HEK293 (cell line): ENCODE results near the gene NR2C2AP.

ENCODE experiments used
- GLIS1 ChIP-seq: fragments of 450-650 bp; formaldehyde crosslinking; IDR thresholded peaks from 2 replicates; pipeline ENCODE4 v1.5.1; 2016; ENCODE audit warnings: missing biosample characterization, missing genetic modification characterization
- MYNN ChIP-seq: fragments of 450-650 bp; formaldehyde crosslinking; IDR thresholded peaks from 2 replicates; pipeline ENCODE4 v1.5.1; 2016; ENCODE audit warnings: missing biosample characterization, missing genetic modification characterization, borderline replicate concordance
- MZF1 ChIP-seq: fragments of 450-650 bp; formaldehyde crosslinking; IDR thresholded peaks from 2 replicates; pipeline ENCODE4 v1.5.1; 2017; ENCODE audit warnings: missing biosample characterization, missing genetic modification characterization, borderline replicate concordance
- PBX3 ChIP-seq: sonication (generic); formaldehyde crosslinking; IDR thresholded peaks from 2 replicates; pipeline ENCODE4 v1.8.1; 2022; ENCODE audit warnings: mild to moderate bottlenecking, moderate library complexity, missing genetic modification reagents
- PRDM2 ChIP-seq: fragments of 450-650 bp; formaldehyde crosslinking; IDR thresholded peaks from 2 replicates; pipeline ENCODE4 v1.5.1; 2016; ENCODE audit warnings: missing biosample characterization, missing genetic modification characterization, borderline replicate concordance
- REST ChIP-seq: fragments of 450-650 bp; formaldehyde crosslinking; IDR thresholded peaks from 2 replicates; pipeline ENCODE4 v1.5.1; 2016; ENCODE audit warnings: missing biosample characterization, missing genetic modification characterization
- SETDB1 ChIP-seq: IDR thresholded peaks from one replicate; pipeline ENCODE4 v1.6.1; 2017; ENCODE audit warnings: mild to moderate bottlenecking, low read length, moderate library complexity, mixed read lengths; ENCODE audit not compliant: insufficient read length
- TSHZ1 ChIP-seq: fragments of 450-650 bp; formaldehyde crosslinking; IDR thresholded peaks from 2 replicates; pipeline ENCODE4 v1.5.1; 2016; ENCODE audit warnings: missing biosample characterization, missing genetic modification characterization, borderline replicate concordance
- WT1 ChIP-seq: fragments of 450-650 bp; formaldehyde crosslinking; IDR thresholded peaks from 2 replicates; pipeline ENCODE4 v1.5.1; 2016; ENCODE audit warnings: missing biosample characterization, missing genetic modification characterization
- ZBTB26 ChIP-seq: fragments of 450-650 bp; formaldehyde crosslinking; optimal IDR thresholded peaks from 2 replicates; pipeline ENCODE3; 2016; ENCODE audit warnings: missing biosample characterization, mild to moderate bottlenecking, missing genetic modification characterization
- ZNF132 ChIP-seq: fragments of 450-650 bp; formaldehyde crosslinking; IDR thresholded peaks from 2 replicates; pipeline ENCODE4 v1.5.1; 2017; ENCODE audit warnings: missing biosample characterization, missing genetic modification characterization, borderline replicate concordance
- ZNF23 ChIP-seq: fragments of 450-650 bp; formaldehyde crosslinking; IDR thresholded peaks from 2 replicates; pipeline ENCODE4 v1.5.1; 2016; ENCODE audit warnings: missing biosample characterization, missing genetic modification characterization, borderline replicate concordance
- ZNF404 ChIP-seq: fragments of 450-650 bp; formaldehyde crosslinking; IDR thresholded peaks from 2 replicates; pipeline ENCODE4 v1.5.1; 2017; ENCODE audit warnings: missing biosample characterization, missing genetic modification characterization
- ZNF433 ChIP-seq: fragments of 450-650 bp; formaldehyde crosslinking; IDR thresholded peaks from 2 replicates; pipeline ENCODE4 v1.5.1; 2016; ENCODE audit warnings: missing biosample characterization, missing genetic modification characterization, low read depth
- ZNF560 ChIP-seq: fragments of 450-650 bp; formaldehyde crosslinking; IDR thresholded peaks from 2 replicates; pipeline ENCODE4 v1.5.1; 2017; ENCODE audit warnings: missing biosample characterization, missing genetic modification characterization, borderline replicate concordance
- ZNF596 ChIP-seq: fragments of 450-650 bp; IDR thresholded peaks from 2 replicates; pipeline ENCODE4 v1.5.0; 2018; ENCODE audit warnings: missing biosample characterization, mild to moderate bottlenecking, missing genetic modification characterization, moderate library complexity
- ZNF624 ChIP-seq: fragments of 450-650 bp; formaldehyde crosslinking; IDR thresholded peaks from 2 replicates; pipeline ENCODE4 v1.5.1; 2017; ENCODE audit warnings: missing biosample characterization, missing genetic modification characterization
- ZNF654 ChIP-seq: fragments of 450-650 bp; formaldehyde crosslinking; IDR thresholded peaks from 2 replicates; pipeline ENCODE4 v1.5.1; 2016; ENCODE audit warnings: low read depth, missing biosample characterization, missing genetic modification characterization
- ZNF660 ChIP-seq: fragments of 450-650 bp; IDR thresholded peaks from 2 replicates; pipeline ENCODE4 v1.5.1; 2018; ENCODE audit warnings: missing biosample characterization, mild to moderate bottlenecking, missing genetic modification characterization
- ZNF701 ChIP-seq: fragments of 450-650 bp; formaldehyde crosslinking; IDR thresholded peaks from 2 replicates; pipeline ENCODE4 v1.5.1; 2016; ENCODE audit warnings: missing biosample characterization, missing genetic modification characterization
- ZNF704 ChIP-seq: fragments of 450-650 bp; formaldehyde crosslinking; IDR thresholded peaks from 2 replicates; pipeline ENCODE4 v1.5.1; 2016; ENCODE audit warnings: missing biosample characterization, missing genetic modification characterization
- ZNF707 ChIP-seq: fragments of 450-650 bp; formaldehyde crosslinking; IDR thresholded peaks from 2 replicates; pipeline ENCODE4 v1.5.1; 2016; ENCODE audit warnings: missing biosample characterization, missing genetic modification characterization
- ZSCAN23 ChIP-seq: fragments of 450-650 bp; formaldehyde crosslinking; IDR thresholded peaks from 2 replicates; pipeline ENCODE4 v1.5.1; 2016; ENCODE audit warnings: missing biosample characterization, missing genetic modification characterization

The NR2C2AP gene

GRCh38 chr19:19224852-19225494 is 21.8 kb upstream of the NR2C2AP start (continued):
- TF ChIP-seq PRDM2 (tag by site-specific recombination) (no peak), ZNF23 (tag by site-specific recombination) (no peak), MYNN (tag by site-specific recombination) (no peak), ZNF404 (tag by site-specific recombination) (no peak), ZBTB26 (tag by site-specific recombination) (peak; percentile 60), ZSCAN23 (tag by site-specific recombination) (no peak), ZNF654 (tag by site-specific recombination) (peak; percentile 30; the same call in 1 of the 2 replicates), ZNF704 (tag by site-specific recombination) (no peak), ZNF596 (tag by site-specific recombination) (no peak), PBX3 (CRISPR knock-in tag) (0 out of 2 replicates have a peak, but pooled peaks have one; percentile 21), TSHZ1 (tag by site-specific recombination) (no peak), ZNF433 (tag by site-specific recombination) (no peak), ZNF132 (tag by site-specific recombination) (no peak), MZF1 (tag by site-specific recombination) (no peak), SETDB1 (no peak), ZNF624 (tag by site-specific recombination) (no peak), ZNF701 (tag by site-specific recombination) (no peak), ZNF707 (tag by site-specific recombination) (no peak), REST (tag by site-specific recombination) (no peak), WT1 (tag by site-specific recombination) (no peak), ZNF660 (tag by site-specific recombination) (peak; percentile 45; the same call in 1 of the 2 replicates), GLIS1 (tag by site-specific recombination) (peak; percentile 73), ZNF560 (no peak)
